ENCODE measurements around the gene TBCB.

TBCB gene

GRCh38 chr19:36099166-36099785, 16.0 kb upstream of the TBCB start:
- DNase-seq (ENCODE audit: low read depth, low spot score): no peak
- H3K4me3 ChIP-seq (ENCODE audit: low read length): no peak overlapping the region

DNA sequence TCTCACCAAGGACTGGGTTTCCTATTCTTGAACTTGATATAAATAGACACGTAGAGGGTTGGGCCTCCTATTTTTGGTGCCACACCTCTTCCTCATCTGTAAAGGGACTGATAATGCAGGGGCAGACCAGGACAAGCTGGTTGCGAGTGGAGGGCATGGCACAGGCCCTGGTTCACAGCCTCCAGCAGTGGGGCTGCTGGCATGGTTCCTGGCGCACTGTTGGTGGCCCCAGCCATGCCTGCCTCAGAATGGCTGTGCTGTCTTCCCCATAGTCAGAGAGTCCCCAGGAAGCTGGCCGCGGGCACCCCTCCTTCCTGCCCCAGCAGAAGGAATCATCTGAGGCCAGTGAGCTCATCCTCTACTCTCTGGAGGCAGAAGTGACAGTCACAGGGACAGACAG, 14.8 kb upstream of the TBCB start:
- DNase-seq (ENCODE audit: low read depth, low spot score): no peak
- no peak overlapping the region for H3K4me3 ChIP-seq (ENCODE audit: low read length)

GRCh38 chr19:36101550-36102327, 13.5 kb upstream of the TBCB start:
- no peak for DNase-seq (ENCODE audit: low read depth, low spot score)
- no peak overlapping the region for H3K4me3 ChIP-seq (ENCODE audit: low read length)

GRCh38 chr19:36103040-36103626, 12.1 kb upstream of the TBCB start:
- no peak overlapping the region for H3K4me3 ChIP-seq (ENCODE audit: low read length)
- DNase-seq (ENCODE audit: low read depth, low spot score): no peak

DNA sequence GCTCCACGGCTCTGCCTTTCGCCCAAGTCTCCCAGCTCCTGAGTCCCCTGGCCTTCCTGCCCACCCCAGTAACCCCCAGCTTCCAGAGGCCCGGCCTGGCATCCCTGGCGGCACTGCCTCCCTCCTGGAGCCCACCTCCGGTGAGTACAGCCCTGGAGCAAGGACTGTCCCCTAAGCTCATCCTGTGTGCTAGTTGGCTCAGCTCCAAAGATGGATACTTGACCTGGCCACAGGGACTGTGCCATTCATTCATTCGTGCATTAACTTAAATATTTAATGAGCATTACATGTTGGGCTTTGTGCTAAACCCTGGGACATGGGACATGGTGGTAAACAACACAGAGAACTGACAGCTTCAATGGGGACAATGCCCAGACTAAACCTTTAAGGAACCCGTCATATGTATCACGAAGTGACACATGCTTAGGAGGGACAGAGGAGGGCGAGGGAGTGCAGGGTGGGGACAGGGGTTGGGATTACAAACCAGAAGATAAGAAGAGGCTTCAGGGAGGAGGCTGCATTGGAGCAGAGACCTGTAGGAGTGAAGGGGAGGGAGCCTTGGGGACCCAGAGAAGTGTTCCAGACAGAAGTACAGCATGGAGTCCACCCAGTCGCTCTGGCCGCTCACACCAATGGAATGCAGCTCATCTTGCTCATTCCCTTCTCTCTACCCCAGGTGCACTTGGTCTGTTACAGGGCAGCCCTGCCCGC, 11.3 kb upstream of the TBCB start:
- no peak for DNase-seq (ENCODE audit: low read depth, low spot score)
- no peak overlapping the region for H3K4me3 ChIP-seq (ENCODE audit: low read length)

DNA sequence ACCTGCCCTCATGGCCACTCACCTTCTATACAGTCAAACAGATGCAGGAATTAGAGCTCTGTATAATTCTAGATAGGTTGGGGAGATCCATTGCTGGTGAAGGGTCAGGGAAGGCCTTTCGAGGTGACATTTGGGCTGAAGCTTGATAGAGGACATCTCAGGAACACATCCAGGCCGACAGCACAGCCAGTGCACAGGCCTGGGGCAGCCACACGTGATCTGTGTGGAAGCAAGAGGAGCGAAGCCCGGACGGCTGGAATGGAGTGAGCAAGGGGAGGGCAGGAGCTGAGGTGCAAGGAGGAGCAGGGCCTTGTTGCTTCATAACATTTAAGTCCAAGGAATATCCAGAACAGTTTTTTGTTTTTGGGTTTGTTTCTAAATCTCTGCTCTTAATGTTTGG, 8.8 kb upstream of the TBCB start:
- no peak overlapping the region for H3K4me3 ChIP-seq (ENCODE audit: low read length)
- no peak for DNase-seq (ENCODE audit: low read depth, low spot score)

GRCh38 chr19:36106991-36107390, 8.3 kb upstream of the TBCB start:
- no peak overlapping the region for H3K4me3 ChIP-seq (ENCODE audit: low read length)
- no peak for DNase-seq (ENCODE audit: low read depth, low spot score)

GRCh38 chr19:36108684-36109083, 6.6 kb upstream of the TBCB start:
- DNase-seq (ENCODE audit: low read depth, low spot score): no peak

DNA sequence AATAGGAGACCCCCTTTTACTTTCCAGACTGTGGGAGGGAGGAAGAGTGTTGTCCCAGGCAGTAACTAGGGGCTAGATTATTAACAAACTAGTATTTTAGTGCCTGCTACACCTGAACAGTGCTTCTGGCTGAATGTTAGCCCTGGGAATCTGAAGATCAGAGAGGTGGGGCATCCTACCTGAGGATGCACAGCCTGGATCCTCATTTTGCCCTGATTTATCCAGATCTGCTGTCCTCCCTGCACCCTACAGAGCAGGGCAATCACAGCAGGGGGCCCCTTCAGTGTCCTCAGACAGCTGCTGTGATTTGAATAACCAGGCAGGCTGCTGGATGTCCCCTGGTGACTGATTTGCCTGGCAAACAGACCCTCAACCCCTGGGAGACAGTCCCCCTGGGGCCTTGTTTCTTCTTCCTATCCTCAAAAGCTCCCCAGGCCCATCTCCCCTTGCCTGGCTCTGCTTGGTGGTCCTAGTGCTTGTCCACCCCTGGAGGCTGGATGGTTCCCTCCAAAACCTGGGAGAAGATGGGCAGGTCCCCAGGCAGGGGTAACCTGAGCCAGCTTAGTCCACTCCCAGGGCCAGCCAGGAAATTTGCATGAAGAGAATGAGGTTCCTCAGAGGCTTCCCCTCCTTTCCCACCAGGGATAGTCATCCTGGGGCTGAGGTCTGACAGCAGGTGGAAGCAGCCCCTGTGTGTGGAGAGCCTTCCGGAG, 4.6 kb upstream of the TBCB start, which contains the start of gene OVOL3:
OVOL3 (plus strand) TSS at position 657 of the 713 bp plus-strand sequence. CDS start 60 bp downstream, outside the sequence.
- no peak within 1 kb of the TSS for H3K4me3 ChIP-seq (ENCODE audit: low read length)
- DNase-seq (ENCODE audit: low read depth, low spot score): no peak

More at GRCh38 chr19:36108684-36109083, 6.6 kb upstream of the TBCB start:
- no peak overlapping the region for H3K4me3 ChIP-seq (ENCODE audit: low read length)

- no peak for DNase-seq (ENCODE audit: low read depth, low spot score)
- H3K4me3 ChIP-seq (ENCODE audit: low read length): no peak overlapping the region
Observed at GRCh38 chr19:36111200-36111539, 4.1 kb upstream of the TBCB start.

DNA sequence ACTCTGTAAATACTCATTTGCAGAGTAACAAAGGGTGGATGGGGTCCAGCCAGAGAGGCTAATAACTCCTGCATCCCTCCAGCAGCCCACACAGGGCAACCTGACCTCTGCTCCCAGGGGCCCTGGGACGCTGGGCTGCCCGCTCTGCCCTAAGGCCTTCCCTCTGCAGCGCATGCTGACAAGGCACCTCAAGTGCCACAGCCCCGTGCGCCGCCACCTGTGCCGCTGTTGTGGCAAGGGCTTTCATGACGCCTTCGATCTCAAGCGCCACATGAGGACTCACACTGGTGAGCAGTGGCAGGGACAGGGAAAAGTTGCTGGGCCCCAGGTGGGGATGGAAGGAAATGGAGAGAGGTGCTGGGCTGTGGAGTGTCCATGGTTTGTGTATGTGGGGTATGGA, 2.6 kb upstream of the TBCB start:
- no peak overlapping the region for H3K4me3 ChIP-seq (ENCODE audit: low read length)

GRCh38 chr19:36113425-36113824, 1.8 kb upstream of the TBCB start:
- peak overlapping the region; percentile 79 for H3K4me3 ChIP-seq (ENCODE audit: low read length)
- no peak for DNase-seq (ENCODE audit: low read depth, low spot score)

More for the DNA sequence above, 2.6 kb upstream of the TBCB start:
- no peak for DNase-seq (ENCODE audit: low read depth, low spot score)

DNA sequence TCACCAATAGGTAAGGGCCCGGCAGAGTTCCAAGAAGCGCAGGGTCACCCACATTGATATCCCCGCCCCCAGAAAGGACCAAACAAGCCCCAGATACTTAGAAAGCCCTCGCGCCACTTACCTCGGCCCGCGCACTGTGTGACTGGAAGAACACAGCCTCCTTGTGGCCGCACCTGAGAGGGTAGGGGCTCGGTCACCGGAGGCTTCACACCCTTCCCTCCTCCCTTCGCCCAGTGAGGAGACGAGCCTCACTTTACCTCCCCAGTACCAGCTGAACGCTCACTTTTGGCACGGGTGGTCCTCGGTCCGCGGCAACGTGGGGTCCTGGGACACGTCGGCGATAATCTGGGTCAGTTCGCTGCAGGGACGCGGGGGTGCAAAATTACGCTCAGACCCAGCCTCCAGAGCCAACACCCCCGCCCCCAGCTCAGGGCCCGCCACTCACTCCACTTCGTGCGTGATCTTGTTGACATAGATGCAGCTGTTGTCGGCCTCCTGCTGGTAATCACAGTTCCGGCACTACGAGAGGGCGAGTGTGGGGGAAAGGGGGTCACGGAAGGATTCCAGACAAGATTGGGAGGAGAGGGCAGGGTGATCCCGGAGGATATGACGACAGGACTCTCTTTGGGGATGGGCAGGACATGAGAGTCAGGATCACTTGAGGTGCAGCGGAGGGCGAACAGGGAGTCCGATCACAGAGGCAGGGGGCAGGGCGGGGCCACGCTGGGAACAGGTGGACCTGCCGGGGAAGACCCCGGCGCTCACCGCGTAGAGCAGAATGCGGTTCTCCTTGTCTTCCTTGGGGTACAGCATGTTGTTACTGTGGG, 1.2 kb upstream of the TBCB start:
- H3K4me3 ChIP-seq (ENCODE audit: low read length): peak overlapping the region; percentile 79
- DNase-seq (ENCODE audit: low read depth, low spot score): no peak

DNA sequence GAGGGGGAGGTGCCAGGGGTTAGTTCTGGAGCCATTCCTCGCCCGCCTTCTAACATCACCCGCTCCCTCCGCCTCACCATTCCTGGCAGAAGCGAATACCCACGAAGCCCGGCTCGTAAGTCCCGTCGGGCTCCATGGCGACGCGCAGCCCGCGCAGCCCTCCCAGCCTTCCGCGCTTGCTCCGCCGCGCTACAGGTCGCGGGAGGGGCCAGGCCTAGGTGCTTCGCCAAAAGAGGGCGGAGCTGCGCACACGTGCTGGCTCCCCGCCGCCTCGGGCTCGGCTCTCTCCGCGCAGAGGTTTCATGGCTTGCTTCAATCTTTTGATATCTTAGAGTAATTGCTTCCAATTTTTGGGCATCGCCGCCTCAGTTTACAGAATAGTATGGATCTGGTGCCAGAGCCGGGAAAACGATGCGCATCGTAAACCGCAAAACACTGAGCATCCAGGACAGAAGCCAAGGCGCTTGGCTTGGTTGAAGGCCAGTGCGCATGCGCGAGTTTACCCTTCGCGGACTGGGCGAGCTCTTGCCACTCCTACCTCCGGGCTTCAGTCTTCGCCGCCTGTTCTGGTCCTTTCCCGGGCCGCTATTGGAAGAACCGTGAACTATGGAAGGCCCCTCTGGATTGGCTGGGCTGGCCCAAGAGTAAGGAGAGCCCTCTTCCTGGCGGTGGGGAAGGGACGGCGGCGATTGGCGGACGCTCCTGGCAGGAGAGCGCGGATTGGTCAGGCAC, 381 bp upstream of the TBCB start, which contains the start of gene POLR2I:
POLR2I (minus strand) TSS at position 155 of the 732 bp plus-strand sequence; CDS start at position 136, 19 bp downstream.
- H3K4me3 ChIP-seq (ENCODE audit: low read length): peak within 1 kb of the TSS; percentile 79
- DNase-seq (ENCODE audit: low read depth, low spot score): peak; percentile 99

GRCh38 chr19:36116344-36116637, 1.0 kb downstream of the TBCB start:
- H3K4me3 ChIP-seq (ENCODE audit: low read length): peak overlapping the region; percentile 79
- no peak for DNase-seq (ENCODE audit: low read depth, low spot score)

DNA sequence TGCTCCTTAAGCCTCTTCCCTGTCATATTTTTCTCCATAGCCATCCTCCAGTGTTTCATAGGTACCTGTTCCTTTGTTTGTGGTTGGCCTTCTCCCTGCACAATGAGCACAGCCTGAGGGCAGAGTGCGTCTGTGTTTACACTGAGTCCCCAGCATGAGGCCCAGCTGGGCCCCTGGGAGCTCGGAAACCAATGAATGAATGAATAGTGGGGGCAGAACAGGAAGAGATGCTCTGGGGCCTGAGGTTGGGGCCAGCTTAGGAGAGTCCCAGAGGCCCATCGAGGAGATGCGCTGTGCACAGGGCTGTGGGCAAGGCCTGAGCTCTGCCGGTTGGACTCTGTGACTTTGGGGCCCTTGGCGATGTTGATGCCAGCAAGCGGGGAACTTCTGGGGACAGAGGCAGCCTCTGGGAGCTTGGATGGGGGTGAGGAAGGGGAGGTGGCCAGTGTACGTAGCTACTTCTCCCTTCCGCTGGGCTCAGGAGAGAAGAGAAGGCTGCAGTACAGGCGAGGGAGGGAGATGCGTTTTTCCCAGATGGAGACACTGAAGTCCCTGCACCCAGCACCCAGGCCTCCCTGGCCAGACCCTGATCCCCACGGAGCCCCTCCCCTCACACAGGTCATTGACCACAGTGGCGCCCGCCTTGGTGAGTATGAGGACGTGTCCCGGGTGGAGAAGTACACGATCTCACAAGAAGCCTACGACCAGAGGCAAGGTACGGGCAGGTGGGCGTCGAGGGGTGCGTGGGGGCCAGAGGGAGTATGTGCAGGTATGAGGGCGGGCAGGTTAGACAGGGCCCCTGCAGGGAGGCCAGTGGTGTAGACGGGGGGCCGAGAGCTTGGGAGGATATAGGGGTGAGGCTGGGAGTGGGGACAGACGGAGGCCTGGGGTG, 5.1 kb downstream of the TBCB start:
- DNase-seq (ENCODE audit: low read depth, low spot score): no peak
- H3K4me3 ChIP-seq (ENCODE audit: low read length): no peak overlapping the region

- no peak overlapping the region for H3K4me3 ChIP-seq (ENCODE audit: low read length)
Observed at GRCh38 chr19:36120984-36121358, 5.7 kb downstream of the TBCB start.

More at GRCh38 chr19:36120984-36121358, 5.7 kb downstream of the TBCB start:
- DNase-seq (ENCODE audit: low read depth, low spot score): no peak
